Measurements from ENCODE around the gene THAP12. TPM values are rescaled to one million over a fixed set of nuclear protein-coding genes. Genes with fewer than 3 reads are reported as not detected.

THAP12 gene
- total RNA-seq, 1 experiment from 2014 or later, result 27.6 TPM

DNA sequence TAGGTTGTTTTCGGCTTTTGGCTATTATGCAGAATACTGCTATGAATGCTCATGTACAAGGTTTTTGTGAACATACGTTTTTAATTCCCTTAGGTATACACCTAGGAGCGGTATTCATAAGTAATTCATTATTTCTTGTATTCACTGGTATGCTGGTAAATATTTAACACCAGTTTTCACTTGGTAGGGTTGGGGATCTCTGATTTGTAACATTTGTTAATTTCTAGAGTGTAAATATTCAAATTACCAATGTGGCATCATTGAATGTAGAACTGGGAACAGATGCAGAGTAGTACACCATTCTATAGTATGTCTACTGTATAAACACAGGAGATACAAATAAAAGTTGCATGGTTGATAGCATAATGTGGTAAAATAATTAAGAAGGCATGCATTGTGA is 16.5 kb upstream of the THAP12 start:
- ChIA-PET POLR2A (no interaction called here), CTCF (no interaction called here)
- H3K27ac Mint-ChIP-seq, result no peak overlapping the region
- DNase-seq (ENCODE audit: low spot score) (no peak), ATAC-seq (no peak)
- TF ChIP-seq FOXJ3 (CRISPR knock-in tag; IDR thresholded peaks at IDR 0.05; ENCODE audit: borderline replicate concordance) (no peak), CREB1 (CRISPR knock-in tag; IDR thresholded peaks at IDR 0.05) (no peak), ZBTB21 (CRISPR knock-in tag; IDR thresholded peaks at IDR 0.05; ENCODE audit: borderline replicate concordance) (no peak), ZNF121 (CRISPR knock-in tag; IDR thresholded peaks at IDR 0.05) (no peak), ZNF671 (CRISPR knock-in tag; IDR thresholded peaks at IDR 0.05) (no peak), GTF2I (CRISPR knock-in tag; conservative IDR thresholded peaks at IDR 0.05) (no peak), ELF4 (CRISPR knock-in tag; IDR thresholded peaks at IDR 0.05; ENCODE audit: low read depth) (no peak), RELA (CRISPR knock-in tag; IDR thresholded peaks at IDR 0.05; ENCODE audit: borderline replicate concordance) (no peak)
- TF ChIP-seq, protein P1, sequence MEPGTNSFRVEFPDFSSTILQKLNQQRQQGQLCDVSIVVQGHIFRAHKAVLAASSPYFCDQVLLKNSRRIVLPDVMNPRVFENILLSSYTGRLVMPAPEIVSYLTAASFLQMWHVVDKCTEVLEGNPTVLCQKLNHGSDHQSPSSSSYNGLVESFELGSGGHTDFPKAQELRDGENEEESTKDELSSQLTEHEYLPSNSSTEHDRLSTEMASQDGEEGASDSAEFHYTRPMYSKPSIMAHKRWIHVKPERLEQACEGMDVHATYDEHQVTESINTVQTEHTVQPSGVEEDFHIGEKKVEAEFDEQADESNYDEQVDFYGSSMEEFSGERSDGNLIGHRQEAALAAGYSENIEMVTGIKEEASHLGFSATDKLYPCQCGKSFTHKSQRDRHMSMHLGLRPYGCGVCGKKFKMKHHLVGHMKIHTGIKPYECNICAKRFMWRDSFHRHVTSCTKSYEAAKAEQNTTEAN (CRISPR knock-in tag; IDR thresholded peaks at IDR 0.05), result no peak
- TF ChIP-seq, protein P2, sequence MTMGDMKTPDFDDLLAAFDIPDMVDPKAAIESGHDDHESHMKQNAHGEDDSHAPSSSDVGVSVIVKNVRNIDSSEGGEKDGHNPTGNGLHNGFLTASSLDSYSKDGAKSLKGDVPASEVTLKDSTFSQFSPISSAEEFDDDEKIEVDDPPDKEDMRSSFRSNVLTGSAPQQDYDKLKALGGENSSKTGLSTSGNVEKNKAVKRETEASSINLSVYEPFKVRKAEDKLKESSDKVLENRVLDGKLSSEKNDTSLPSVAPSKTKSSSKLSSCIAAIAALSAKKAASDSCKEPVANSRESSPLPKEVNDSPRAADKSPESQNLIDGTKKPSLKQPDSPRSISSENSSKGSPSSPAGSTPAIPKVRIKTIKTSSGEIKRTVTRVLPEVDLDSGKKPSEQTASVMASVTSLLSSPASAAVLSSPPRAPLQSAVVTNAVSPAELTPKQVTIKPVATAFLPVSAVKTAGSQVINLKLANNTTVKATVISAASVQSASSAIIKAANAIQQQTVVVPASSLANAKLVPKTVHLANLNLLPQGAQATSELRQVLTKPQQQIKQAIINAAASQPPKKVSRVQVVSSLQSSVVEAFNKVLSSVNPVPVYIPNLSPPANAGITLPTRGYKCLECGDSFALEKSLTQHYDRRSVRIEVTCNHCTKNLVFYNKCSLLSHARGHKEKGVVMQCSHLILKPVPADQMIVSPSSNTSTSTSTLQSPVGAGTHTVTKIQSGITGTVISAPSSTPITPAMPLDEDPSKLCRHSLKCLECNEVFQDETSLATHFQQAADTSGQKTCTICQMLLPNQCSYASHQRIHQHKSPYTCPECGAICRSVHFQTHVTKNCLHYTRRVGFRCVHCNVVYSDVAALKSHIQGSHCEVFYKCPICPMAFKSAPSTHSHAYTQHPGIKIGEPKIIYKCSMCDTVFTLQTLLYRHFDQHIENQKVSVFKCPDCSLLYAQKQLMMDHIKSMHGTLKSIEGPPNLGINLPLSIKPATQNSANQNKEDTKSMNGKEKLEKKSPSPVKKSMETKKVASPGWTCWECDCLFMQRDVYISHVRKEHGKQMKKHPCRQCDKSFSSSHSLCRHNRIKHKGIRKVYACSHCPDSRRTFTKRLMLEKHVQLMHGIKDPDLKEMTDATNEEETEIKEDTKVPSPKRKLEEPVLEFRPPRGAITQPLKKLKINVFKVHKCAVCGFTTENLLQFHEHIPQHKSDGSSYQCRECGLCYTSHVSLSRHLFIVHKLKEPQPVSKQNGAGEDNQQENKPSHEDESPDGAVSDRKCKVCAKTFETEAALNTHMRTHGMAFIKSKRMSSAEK (CRISPR knock-in tag; IDR thresholded peaks at IDR 0.05; ENCODE audit: borderline replicate concordance), result no peak
- TF ChIP-seq, protein P3, sequence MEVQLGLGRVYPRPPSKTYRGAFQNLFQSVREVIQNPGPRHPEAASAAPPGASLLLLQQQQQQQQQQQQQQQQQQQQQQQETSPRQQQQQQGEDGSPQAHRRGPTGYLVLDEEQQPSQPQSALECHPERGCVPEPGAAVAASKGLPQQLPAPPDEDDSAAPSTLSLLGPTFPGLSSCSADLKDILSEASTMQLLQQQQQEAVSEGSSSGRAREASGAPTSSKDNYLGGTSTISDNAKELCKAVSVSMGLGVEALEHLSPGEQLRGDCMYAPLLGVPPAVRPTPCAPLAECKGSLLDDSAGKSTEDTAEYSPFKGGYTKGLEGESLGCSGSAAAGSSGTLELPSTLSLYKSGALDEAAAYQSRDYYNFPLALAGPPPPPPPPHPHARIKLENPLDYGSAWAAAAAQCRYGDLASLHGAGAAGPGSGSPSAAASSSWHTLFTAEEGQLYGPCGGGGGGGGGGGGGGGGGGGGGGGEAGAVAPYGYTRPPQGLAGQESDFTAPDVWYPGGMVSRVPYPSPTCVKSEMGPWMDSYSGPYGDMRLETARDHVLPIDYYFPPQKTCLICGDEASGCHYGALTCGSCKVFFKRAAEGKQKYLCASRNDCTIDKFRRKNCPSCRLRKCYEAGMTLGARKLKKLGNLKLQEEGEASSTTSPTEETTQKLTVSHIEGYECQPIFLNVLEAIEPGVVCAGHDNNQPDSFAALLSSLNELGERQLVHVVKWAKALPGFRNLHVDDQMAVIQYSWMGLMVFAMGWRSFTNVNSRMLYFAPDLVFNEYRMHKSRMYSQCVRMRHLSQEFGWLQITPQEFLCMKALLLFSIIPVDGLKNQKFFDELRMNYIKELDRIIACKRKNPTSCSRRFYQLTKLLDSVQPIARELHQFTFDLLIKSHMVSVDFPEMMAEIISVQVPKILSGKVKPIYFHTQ (CRISPR knock-in tag; IDR thresholded peaks at IDR 0.05), result no peak
- TF ChIP-seq, protein P4, sequence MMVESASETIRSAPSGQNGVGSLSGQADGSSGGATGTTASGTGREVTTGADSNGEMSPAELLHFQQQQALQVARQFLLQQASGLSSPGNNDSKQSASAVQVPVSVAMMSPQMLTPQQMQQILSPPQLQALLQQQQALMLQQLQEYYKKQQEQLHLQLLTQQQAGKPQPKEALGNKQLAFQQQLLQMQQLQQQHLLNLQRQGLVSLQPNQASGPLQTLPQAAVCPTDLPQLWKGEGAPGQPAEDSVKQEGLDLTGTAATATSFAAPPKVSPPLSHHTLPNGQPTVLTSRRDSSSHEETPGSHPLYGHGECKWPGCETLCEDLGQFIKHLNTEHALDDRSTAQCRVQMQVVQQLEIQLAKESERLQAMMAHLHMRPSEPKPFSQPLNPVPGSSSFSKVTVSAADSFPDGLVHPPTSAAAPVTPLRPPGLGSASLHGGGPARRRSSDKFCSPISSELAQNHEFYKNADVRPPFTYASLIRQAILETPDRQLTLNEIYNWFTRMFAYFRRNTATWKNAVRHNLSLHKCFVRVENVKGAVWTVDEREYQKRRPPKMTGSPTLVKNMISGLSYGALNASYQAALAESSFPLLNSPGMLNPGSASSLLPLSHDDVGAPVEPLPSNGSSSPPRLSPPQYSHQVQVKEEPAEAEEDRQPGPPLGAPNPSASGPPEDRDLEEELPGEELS (CRISPR knock-in tag; IDR thresholded peaks at IDR 0.05), result no peak
- H3K9me3 Mint-ChIP-seq, result no peaks in the 10 kb centered on the region
- no peaks in the 10 kb centered on the region for H3K4me1 Mint-ChIP-seq
- no peak overlapping the region for H3K4me3 Mint-ChIP-seq
- H3K36me3 Mint-ChIP-seq, result no peaks in the 10 kb centered on the region
- no peaks in the 10 kb centered on the region; the same call in 1 of the 2 replicates for H3K27me3 Mint-ChIP-seq (ENCODE audit: low read depth)

DNA sequence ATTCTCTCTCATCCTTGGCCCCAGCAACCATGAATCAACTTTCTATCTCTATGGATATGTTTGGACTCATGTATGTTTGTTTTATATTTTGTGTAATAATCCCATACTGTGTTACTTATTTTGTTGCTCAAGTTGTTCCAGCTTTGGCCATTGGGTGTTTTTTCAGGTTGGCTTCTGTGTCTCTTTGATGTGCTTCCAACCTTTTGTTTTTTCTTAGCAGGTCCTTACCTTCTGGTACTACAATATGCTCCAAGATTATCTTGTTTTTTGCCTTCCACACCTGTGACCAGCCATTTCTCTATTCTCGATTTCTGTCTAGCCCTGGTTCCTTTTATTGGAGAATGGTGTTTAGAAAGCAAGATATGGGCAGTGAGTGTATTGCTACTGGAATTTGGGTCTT is 14.4 kb upstream of the THAP12 start:
- Mint-ChIP-seq H3K27me3 (ENCODE audit: low read depth) (no peaks in the 10 kb centered on the region; the same call in 1 of the 2 replicates), H3K27ac (no peak overlapping the region), H3K4me3 (no peak overlapping the region), H3K4me1 (no peaks in the 10 kb centered on the region), H3K9me3 (no peaks in the 10 kb centered on the region), H3K36me3 (no peaks in the 10 kb centered on the region)
- POLR2A ChIA-PET, result no interaction called here
- ATAC-seq, result no peak
- CTCF ChIA-PET, result no interaction called here
- no peak for TF ChIP-seq TEAD1 (CRISPR knock-in tag; IDR thresholded peaks at IDR 0.05)
- TF ChIP-seq ZNF317 (CRISPR knock-in tag; IDR thresholded peaks at IDR 0.05; ENCODE audit: borderline replicate concordance, low read depth), result no peak
- no peak for TF ChIP-seq NR3C1 (CRISPR knock-in tag; conservative IDR thresholded peaks at IDR 0.05; ENCODE audit: low read depth)
- TF ChIP-seq KAT7 (CRISPR knock-in tag; IDR thresholded peaks at IDR 0.05; ENCODE audit: borderline replicate concordance), result no peak
- TF ChIP-seq FOXP1 (CRISPR knock-in tag; IDR thresholded peaks at IDR 0.05; ENCODE audit: borderline replicate concordance), result no peak
- TF ChIP-seq, protein P5, sequence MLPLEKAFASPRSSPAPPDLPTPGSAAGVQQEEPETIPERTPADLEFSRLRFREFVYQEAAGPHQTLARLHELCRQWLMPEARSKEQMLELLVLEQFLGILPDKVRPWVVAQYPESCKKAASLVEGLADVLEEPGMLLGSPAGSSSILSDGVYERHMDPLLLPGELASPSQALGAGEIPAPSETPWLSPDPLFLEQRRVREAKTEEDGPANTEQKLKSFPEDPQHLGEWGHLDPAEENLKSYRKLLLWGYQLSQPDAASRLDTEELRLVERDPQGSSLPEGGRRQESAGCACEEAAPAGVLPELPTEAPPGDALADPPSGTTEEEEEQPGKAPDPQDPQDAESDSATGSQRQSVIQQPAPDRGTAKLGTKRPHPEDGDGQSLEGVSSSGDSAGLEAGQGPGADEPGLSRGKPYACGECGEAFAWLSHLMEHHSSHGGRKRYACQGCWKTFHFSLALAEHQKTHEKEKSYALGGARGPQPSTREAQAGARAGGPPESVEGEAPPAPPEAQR (CRISPR knock-in tag; IDR thresholded peaks at IDR 0.05), result no peak
- TF ChIP-seq, protein P6, sequence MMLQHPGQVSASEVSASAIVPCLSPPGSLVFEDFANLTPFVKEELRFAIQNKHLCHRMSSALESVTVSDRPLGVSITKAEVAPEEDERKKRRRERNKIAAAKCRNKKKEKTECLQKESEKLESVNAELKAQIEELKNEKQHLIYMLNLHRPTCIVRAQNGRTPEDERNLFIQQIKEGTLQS (CRISPR knock-in tag; conservative IDR thresholded peaks at IDR 0.05), result no peak
- TF ChIP-seq, protein P7, sequence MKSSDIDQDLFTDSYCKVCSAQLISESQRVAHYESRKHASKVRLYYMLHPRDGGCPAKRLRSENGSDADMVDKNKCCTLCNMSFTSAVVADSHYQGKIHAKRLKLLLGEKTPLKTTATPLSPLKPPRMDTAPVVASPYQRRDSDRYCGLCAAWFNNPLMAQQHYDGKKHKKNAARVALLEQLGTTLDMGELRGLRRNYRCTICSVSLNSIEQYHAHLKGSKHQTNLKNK (CRISPR knock-in tag; IDR thresholded peaks at IDR 0.05), result no peak
- no peak for TF ChIP-seq NFYB (CRISPR knock-in tag; conservative IDR thresholded peaks at IDR 0.05; ENCODE audit: low read depth)
- TF ChIP-seq, protein P8, sequence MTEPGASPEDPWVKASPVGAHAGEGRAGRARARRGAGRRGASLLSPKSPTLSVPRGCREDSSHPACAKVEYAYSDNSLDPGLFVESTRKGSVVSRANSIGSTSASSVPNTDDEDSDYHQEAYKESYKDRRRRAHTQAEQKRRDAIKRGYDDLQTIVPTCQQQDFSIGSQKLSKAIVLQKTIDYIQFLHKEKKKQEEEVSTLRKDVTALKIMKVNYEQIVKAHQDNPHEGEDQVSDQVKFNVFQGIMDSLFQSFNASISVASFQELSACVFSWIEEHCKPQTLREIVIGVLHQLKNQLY (CRISPR knock-in tag; IDR thresholded peaks at IDR 0.05), result no peak
- no peak for TF ChIP-seq JAZF1 (CRISPR knock-in tag; IDR thresholded peaks at IDR 0.05)
- DNase-seq (ENCODE audit: low spot score), result no peak
